Osteoblast (primary cell): Measurements from ENCODE around the gene MLLT6. TPM values are rescaled to one million over a fixed set of nuclear protein-coding genes. Genes with fewer than 3 reads are reported as not detected.
A peak's percentile ranks its signal among the peaks of the same experiment; 100 is the strongest.

ENCODE experiments used
- DNase-seq: peaks from one replicate; pipeline ENCODE4 v3.0.0; 2011; ENCODE audit warnings: low spot score, mixed read lengths; ENCODE audit not compliant: insufficient read length; ENCODE audit errors: missing footprints
- H2AFZ ChIP-seq: 2 replicates; pipeline ENCODE4 v1.6.0; 2011; ENCODE audit warnings: mild to moderate bottlenecking, low read length
- H3K27ac ChIP-seq: 2 replicates; pipeline ENCODE4 v1.5.1; 2011; ENCODE audit warnings: mild to moderate bottlenecking, low read depth, low read length, moderate library complexity
- H3K27me3 ChIP-seq: 2 replicates; pipeline ENCODE4 v1.6.0; 2012; ENCODE audit warnings: mild to moderate bottlenecking, control low read depth, inconsistent platforms, low read length, moderate library complexity; ENCODE audit not compliant: insufficient read depth
- H3K36me3 ChIP-seq: 2 replicates; pipeline ENCODE4 v1.5.1; 2011; ENCODE audit warnings: mild to moderate bottlenecking, low read length, control low read depth, moderate library complexity; ENCODE audit not compliant: insufficient read depth
- H3K4me1 ChIP-seq: 2 replicates; pipeline ENCODE4 v1.5.1; 2011; ENCODE audit warnings: mild to moderate bottlenecking, low read length, control low read depth, moderate library complexity; ENCODE audit not compliant: insufficient read depth
- H3K4me2 ChIP-seq: 2 replicates; pipeline ENCODE4 v1.6.0; 2011; ENCODE audit warnings: mild to moderate bottlenecking, low read length; ENCODE audit not compliant: insufficient read depth
- H3K4me3 ChIP-seq: fragments of 200-600 bp; sonication (generic); 3 replicates; pipeline ENCODE4 v1.5.1; 2012; ENCODE audit warnings: mild to moderate bottlenecking, low read length, inconsistent platforms; ENCODE audit not compliant: insufficient read depth
- H3K79me2 ChIP-seq: 2 replicates; pipeline ENCODE4 v1.6.0; 2012; ENCODE audit warnings: mild to moderate bottlenecking, low read length, control low read depth, inconsistent platforms; ENCODE audit not compliant: insufficient read depth
- H3K9me3 ChIP-seq: 2 replicates; pipeline ENCODE4 v1.5.1; 2011; ENCODE audit warnings: low read depth, low read length, control low read depth
- H4K20me1 ChIP-seq: 2 replicates; pipeline ENCODE4 v1.6.0; 2012; ENCODE audit warnings: mild to moderate bottlenecking, low read length, control low read depth; ENCODE audit not compliant: insufficient read depth
- total RNA-seq: library from RNA; depleted of rRNA; stranded (reverse); fragments of >200 nt; gene quantifications from 2 replicates; pipeline ENCODE4 v1.2.3, GENCODE V29; 2012
- TF ChIP-seq, protein P1 (sequence below): IDR thresholded peaks from 2 replicates; pipeline ENCODE4 v1.5.1; 2011; ENCODE audit warnings: mild to moderate bottlenecking, low read depth, low read length, moderate library complexity; ENCODE audit errors: extremely low read depth

Gene MLLT6
- total RNA-seq, 1 donor: 33.3 TPM

DNA sequence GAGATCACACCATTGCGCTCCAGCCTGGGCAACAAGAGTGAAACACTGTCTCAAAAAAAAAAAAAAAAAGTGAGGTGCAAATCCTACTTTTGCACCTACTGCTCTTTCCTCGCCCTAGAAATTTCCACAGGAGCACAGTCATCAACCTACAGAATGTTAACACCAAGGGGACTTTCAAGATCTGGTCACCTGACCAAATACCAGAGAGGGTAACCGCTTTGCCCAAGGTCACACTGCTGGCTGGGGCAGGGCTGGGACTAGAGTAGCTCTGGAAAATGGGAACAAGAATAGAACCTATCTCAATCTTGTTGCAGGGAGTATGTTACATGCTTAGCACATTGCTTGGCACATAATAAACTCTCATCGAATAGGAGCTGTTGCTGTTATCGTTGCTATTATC, 6.3 kb upstream of the MLLT6 start:
- Histone ChIP-seq H3K4me1 (peaks cover 31% of the 10 kb centered on the region), H4K20me1 (no peaks in the 10 kb centered on the region), H3K36me3 (no peaks in the 10 kb centered on the region), H3K27me3 (no peaks in the 10 kb centered on the region), H3K4me3 (no peak overlapping the region), H2AFZ (no peak overlapping the region), H3K27ac (no peak overlapping the region), H3K9me3 (no peaks in the 10 kb centered on the region), H3K79me2 (no peaks in the 10 kb centered on the region), H3K4me2 (no peak overlapping the region)
- no peak for DNase-seq
- TF ChIP-seq, protein P1, sequence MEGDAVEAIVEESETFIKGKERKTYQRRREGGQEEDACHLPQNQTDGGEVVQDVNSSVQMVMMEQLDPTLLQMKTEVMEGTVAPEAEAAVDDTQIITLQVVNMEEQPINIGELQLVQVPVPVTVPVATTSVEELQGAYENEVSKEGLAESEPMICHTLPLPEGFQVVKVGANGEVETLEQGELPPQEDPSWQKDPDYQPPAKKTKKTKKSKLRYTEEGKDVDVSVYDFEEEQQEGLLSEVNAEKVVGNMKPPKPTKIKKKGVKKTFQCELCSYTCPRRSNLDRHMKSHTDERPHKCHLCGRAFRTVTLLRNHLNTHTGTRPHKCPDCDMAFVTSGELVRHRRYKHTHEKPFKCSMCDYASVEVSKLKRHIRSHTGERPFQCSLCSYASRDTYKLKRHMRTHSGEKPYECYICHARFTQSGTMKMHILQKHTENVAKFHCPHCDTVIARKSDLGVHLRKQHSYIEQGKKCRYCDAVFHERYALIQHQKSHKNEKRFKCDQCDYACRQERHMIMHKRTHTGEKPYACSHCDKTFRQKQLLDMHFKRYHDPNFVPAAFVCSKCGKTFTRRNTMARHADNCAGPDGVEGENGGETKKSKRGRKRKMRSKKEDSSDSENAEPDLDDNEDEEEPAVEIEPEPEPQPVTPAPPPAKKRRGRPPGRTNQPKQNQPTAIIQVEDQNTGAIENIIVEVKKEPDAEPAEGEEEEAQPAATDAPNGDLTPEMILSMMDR: no peak

DNA sequence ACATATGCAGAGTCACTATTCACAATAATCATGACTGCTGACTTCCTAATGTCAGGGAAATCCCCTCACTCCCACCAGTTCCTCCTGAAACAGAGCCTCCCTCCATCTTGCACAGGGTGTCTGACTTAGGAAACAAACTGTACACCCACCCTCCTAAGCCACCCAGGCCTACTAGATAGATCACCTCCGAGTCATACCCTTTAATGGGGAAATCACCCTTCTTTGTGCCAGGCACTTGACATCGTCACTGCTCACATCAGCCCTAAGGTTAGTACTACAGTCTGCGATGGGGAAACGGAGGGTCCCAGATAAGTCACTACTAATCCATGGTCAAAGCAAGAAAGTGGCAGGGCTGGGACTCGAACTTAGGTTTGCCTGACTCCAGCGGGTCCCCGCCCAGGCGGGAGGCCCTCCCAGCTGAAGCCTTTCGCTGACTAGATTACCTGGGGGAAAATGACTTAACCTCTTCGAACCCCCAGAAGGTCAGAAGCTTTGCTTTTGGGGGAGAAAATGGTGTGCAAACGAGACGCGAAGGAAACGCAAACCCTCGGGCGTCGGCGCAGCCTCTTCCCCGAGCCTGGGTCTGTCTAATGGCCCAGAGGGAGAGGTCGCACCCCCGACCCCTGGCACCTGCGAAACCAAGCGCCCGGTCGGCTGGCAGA, 3.4 kb upstream of the MLLT6 start:
- Histone ChIP-seq H3K79me2 (peaks cover 17% of the 10 kb centered on the region), H3K4me3 (peak overlapping the region; percentile 91), H3K9me3 (no peaks in the 10 kb centered on the region), H4K20me1 (peaks cover 6% of the 10 kb centered on the region), H3K27ac (peak overlapping the region; percentile 46), H3K4me2 (peak overlapping the region; percentile 84), H2AFZ (peak overlapping the region; percentile 74), H3K4me1 (peaks cover 39% of the 10 kb centered on the region), H3K27me3 (no peaks in the 10 kb centered on the region), H3K36me3 (no peaks in the 10 kb centered on the region)
- TF ChIP-seq, protein P1: no peak
- DNase-seq: peak; percentile 89

DNA sequence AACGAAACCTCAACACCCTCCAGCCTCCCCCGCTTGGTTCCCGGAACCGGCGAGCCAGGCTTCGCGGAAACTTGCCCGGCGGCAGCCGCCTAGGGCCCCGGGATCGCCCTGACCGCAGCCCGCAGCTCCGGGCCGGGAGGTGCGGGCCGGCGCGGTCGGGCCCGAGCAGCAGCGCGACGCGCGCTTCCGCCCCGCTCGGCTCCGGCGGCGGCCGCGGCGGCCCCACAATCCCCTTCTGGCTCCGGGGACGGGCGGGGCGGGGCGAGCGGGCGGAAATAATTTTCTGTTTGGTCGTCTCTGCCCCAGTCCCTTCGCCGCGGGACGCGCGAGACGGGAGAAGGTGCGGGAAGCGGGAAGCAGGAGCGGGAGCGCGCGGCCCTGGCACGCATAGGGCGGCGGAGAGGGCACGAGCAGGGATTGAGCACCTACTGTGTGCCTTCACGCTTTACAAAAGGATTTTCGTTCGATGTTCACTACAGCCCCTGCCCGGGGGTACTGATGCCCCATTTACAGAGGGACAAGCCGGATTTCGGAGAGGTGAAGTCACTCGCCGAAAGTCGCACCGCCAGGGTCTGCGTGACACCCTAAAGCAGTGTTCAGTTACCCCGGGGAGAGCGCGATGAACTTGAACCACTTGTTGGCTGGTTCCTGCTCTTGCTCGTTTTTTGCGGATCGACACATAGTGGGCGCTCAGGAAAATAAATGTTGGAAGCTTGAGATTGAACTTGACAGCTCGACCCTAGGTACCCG, 2.7 kb upstream of the MLLT6 start:
- peak; percentile 99 for DNase-seq

More for the DNA sequence above, 2.7 kb upstream of the MLLT6 start:
- Histone ChIP-seq H3K9me3 (no peaks in the 10 kb centered on the region), H3K79me2 (peaks cover 24% of the 10 kb centered on the region), H4K20me1 (peaks cover 14% of the 10 kb centered on the region), H3K36me3 (no peaks in the 10 kb centered on the region), H3K27me3 (no peaks in the 10 kb centered on the region), H3K4me2 (peak overlapping the region; percentile 98), H3K27ac (peak overlapping the region; percentile 83), H2AFZ (peak overlapping the region; percentile 82), H3K4me3 (peak overlapping the region; percentile 91), H3K4me1 (peaks cover 44% of the 10 kb centered on the region)
- TF ChIP-seq, protein P1: no peak
